ENCODE measurements around the gene GALNTL6. TPM values are rescaled to one million over a fixed set of nuclear protein-coding genes. Genes with fewer than 3 reads are reported as not detected.

The GALNTL6 gene
- total RNA-seq, 2 donors from 2014 or later = 0.08 TPM; not detected in 1

DNA sequence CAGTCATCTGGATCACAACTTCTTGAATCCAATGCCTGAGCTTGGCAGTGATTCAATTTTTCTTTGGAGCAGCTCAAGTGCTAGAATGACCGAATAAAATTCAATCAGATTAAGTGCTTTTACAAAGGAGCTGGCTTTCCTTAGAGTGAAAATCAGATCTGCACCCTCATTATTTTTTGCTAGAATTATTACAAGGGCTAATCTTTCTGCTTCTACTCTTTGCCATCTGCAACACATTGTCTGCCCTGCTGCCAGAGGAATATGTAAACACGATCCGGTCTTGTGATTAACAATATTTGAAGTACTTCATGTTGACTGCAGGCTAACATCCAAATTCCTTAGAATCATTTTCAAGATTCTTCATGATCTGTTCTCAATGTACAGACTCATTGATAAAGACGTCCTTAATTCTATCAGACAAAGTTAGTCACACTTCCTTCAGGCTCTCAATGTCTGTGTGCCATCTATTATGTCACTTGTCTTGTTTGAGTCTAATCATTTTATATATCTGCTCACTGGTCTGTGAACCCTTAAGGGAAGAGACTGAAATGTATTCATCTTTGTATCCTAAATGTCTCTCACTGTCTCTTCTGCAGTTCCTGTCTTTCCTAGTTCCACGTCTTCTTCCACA is 531.2 kb downstream of the GALNTL6 start:
- Histone ChIP-seq H3K36me3 (no peaks in the 10 kb centered on the region), H3K9me3 (no peaks in the 10 kb centered on the region), H3K4me1 (no peaks in the 10 kb centered on the region), H3K27ac (no peak overlapping the region), H3K27me3 (no peaks in the 10 kb centered on the region), H3K4me3 (no peak overlapping the region)
- DNase-seq (ENCODE audit: low spot score) = no peak
- TF ChIP-seq, protein P1, sequence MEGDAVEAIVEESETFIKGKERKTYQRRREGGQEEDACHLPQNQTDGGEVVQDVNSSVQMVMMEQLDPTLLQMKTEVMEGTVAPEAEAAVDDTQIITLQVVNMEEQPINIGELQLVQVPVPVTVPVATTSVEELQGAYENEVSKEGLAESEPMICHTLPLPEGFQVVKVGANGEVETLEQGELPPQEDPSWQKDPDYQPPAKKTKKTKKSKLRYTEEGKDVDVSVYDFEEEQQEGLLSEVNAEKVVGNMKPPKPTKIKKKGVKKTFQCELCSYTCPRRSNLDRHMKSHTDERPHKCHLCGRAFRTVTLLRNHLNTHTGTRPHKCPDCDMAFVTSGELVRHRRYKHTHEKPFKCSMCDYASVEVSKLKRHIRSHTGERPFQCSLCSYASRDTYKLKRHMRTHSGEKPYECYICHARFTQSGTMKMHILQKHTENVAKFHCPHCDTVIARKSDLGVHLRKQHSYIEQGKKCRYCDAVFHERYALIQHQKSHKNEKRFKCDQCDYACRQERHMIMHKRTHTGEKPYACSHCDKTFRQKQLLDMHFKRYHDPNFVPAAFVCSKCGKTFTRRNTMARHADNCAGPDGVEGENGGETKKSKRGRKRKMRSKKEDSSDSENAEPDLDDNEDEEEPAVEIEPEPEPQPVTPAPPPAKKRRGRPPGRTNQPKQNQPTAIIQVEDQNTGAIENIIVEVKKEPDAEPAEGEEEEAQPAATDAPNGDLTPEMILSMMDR (IDR thresholded peaks at IDR 0.05) = no peak

DNA sequence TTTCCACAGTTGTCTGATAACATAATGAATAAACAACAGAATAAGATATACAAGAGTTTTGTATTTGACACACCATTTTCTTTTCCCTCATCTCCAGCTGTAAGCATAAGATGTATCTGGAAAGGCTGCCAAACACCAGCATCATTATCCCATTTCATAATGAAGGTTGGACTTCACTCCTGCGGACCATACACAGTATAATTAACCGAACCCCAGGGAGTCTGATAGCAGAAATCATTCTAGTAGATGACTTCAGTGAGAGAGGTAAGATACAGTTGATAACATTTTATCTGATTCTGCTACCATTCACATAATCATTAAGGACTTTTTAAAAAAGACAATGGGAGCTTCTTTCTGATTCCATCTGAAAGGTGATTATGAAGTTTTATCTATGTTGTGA is 535.2 kb downstream of the GALNTL6 start:
- no peak for DNase-seq (ENCODE audit: low spot score)
- Histone ChIP-seq H3K4me1 (no peaks in the 10 kb centered on the region), H3K9me3 (no peaks in the 10 kb centered on the region), H3K4me3 (no peak overlapping the region), H3K36me3 (no peaks in the 10 kb centered on the region), H3K27me3 (no peaks in the 10 kb centered on the region), H3K27ac (no peak overlapping the region)
- TF ChIP-seq, protein P1 (IDR thresholded peaks at IDR 0.05) = no peak

DNA sequence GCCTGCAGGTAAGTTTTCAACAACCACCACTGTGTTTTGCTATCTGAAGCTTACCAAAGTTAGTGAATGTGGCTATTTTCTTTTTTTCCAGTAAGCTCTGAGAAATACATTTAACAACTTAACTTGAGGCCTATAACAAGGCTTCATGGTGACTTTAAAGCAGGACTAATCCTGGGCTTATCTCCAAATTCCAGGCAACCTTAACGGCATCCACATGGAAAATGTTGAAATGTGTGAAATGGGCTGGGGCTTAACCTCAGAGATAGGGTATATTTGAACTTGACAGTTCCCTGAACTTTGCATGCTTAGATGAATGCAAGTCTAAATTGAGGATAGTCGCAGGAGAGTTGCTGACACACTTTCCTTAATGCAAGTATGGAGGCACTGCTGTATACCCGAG is 539.2 kb downstream of the GALNTL6 start:
- Histone ChIP-seq H3K9me3 (no peaks in the 10 kb centered on the region), H3K36me3 (no peaks in the 10 kb centered on the region)
- TF ChIP-seq, protein P1 (IDR thresholded peaks at IDR 0.05) = no peak

DNA sequence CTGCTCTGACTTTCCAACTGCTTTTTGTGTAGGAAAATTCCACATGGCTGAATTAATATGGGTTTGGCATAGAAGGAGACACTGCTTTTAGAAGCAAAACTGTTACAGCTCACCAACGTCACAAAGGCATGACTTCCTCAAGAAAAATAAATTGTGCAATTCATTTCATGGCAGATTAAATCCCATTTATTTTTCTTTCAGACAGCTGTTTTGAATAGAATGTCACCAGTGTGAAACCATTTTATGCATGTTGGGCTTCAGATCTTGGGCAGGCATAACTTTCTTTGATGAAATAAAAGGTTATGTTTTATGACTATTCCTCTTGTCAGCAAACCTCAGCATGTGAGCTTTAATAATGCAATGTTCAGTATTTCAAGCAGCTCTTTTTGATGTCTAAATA is 542.8 kb downstream of the GALNTL6 start:
- TF ChIP-seq, protein P1 (IDR thresholded peaks at IDR 0.05) = no peak
- no peak for DNase-seq (ENCODE audit: low spot score)

More for the DNA sequence above, 539.2 kb downstream of the GALNTL6 start:
- Histone ChIP-seq H3K4me1 (no peaks in the 10 kb centered on the region), H3K27ac (no peak overlapping the region), H3K4me3 (no peak overlapping the region), H3K27me3 (no peaks in the 10 kb centered on the region)
- DNase-seq (ENCODE audit: low spot score) = no peak

DNA sequence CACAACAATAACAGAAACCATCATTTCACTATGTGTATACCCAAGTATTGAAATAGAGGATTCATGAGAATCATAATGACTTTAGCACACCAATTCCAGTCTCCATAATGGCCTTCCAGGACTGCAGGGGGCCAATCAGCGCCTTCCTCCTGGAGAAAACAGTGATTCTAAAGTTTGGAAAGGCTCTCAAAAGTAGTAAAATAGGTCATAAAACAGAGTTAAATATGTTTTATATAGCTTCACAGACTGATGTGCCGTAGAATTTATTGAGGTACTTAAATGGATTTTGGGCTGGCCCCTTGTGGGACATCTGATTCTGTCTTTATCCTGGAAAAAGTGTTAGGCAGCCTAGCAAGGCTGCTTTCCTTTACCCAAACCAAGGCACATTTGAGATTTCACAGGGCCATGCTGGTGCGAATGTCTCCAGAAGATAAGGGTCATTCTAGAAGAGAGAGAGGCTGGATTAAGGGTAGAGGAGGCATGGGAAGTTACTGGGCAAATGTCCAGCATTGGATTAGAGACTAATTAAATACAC is 543.9 kb downstream of the GALNTL6 start:
- TF ChIP-seq, protein P1 (IDR thresholded peaks at IDR 0.05) = no peak
- Histone ChIP-seq H3K4me3 (no peak overlapping the region), H3K36me3 (no peaks in the 10 kb centered on the region), H3K27ac (no peak overlapping the region), H3K9me3 (no peaks in the 10 kb centered on the region), H3K27me3 (no peaks in the 10 kb centered on the region), H3K4me1 (no peaks in the 10 kb centered on the region)
- DNase-seq (ENCODE audit: low spot score) = no peak

More for the DNA sequence above, 542.8 kb downstream of the GALNTL6 start:
- H3K36me3 ChIP-seq = no peaks in the 10 kb centered on the region
- H3K4me3 ChIP-seq = no peak overlapping the region
- H3K27me3 ChIP-seq = no peaks in the 10 kb centered on the region
- no peaks in the 10 kb centered on the region for H3K4me1 ChIP-seq
- no peak overlapping the region for H3K27ac ChIP-seq
- no peaks in the 10 kb centered on the region for H3K9me3 ChIP-seq

DNA sequence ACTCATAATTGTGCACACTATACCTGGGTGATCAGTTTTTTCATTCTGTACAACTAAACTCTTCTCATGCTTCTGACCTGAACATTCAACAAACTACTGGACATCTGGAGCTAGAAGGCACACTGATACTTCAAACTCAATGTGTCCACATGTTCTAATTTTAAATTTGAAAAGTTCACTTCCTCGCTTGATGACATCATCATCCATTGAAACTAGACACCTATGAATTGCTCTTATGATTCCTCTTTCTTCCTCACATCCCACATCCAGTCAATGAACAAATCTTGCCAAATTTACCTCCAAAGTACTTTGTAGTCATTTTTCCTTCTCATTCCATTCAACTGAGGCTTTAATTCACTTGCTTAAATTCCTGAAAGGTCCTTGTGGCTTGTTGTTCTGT is 549.4 kb downstream of the GALNTL6 start:
- Histone ChIP-seq H3K27ac (no peak overlapping the region), H3K36me3 (no peaks in the 10 kb centered on the region), H3K4me3 (no peak overlapping the region), H3K4me1 (no peaks in the 10 kb centered on the region), H3K9me3 (no peaks in the 10 kb centered on the region), H3K27me3 (no peaks in the 10 kb centered on the region)
- TF ChIP-seq, protein P1 (IDR thresholded peaks at IDR 0.05) = no peak
- no peak for DNase-seq (ENCODE audit: low spot score)
